B cell (primary cell): ENCODE measurements around the gene LRRC4B.

Experiments
- CTCF ChIP-seq: fragments of 200-600 bp; IDR thresholded peaks from one replicate; pipeline ENCODE4 v1.8.0; 2022; ENCODE audit warnings: antibody characterized with exemption, mild to moderate bottlenecking
- EZH2 ChIP-seq: IDR thresholded peaks from 2 replicates; pipeline ENCODE4 v1.6.1; 2012; ENCODE audit warnings: borderline replicate concordance, low read depth, mild to moderate bottlenecking, moderate library complexity, low read length; ENCODE audit not compliant: insufficient read depth, poor library complexity, severe bottlenecking

- TF ChIP-seq CTCF (no peak), EZH2 (no peak)
Measured at GRCh38 chr19:50515168-50515561, 53.1 kb downstream of the LRRC4B start.
